OCI-LY3 (cell line): ENCODE measurements around the gene PHF10.

Experiments
- EZH2phosphoT487 ChIP-seq: fragments of 200-600 bp; shearing (Covaris generic); IDR thresholded peaks from 2 replicates; pipeline ENCODE4 v1.6.1; 2018; ENCODE audit warnings: antibody characterized with exemption, mixed run types, low read depth
- TF ChIP-seq, protein P1 (sequence below): fragments of 200-600, 300-600 bp; sonication (generic); IDR thresholded peaks from 2 replicates; pipeline ENCODE4 v1.5.1; 2014; ENCODE audit warnings: antibody characterized with exemption, low read length, low read depth

DNA sequence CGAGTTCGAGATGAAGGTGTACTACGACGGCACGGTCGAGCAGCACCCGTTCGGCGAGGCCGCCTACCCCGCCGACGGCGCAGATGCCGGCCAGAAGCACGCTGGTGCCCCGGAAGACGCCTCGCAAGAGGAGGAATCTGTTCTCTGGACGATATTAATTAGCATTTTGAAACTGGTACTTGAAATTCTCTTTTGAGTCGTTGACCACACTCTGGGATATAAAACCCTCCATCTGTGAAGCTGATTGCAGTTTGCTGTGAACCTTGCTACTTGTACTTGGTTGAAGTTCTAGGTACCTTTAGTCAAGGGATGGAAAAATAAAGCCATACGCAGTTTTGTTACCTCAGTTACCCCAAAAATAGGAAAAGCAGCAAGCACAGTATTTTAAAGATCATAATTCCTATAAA lies 21.5 kb downstream of the PHF10 start:
- TF ChIP-seq, protein P1, sequence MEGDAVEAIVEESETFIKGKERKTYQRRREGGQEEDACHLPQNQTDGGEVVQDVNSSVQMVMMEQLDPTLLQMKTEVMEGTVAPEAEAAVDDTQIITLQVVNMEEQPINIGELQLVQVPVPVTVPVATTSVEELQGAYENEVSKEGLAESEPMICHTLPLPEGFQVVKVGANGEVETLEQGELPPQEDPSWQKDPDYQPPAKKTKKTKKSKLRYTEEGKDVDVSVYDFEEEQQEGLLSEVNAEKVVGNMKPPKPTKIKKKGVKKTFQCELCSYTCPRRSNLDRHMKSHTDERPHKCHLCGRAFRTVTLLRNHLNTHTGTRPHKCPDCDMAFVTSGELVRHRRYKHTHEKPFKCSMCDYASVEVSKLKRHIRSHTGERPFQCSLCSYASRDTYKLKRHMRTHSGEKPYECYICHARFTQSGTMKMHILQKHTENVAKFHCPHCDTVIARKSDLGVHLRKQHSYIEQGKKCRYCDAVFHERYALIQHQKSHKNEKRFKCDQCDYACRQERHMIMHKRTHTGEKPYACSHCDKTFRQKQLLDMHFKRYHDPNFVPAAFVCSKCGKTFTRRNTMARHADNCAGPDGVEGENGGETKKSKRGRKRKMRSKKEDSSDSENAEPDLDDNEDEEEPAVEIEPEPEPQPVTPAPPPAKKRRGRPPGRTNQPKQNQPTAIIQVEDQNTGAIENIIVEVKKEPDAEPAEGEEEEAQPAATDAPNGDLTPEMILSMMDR: no peak
- TF ChIP-seq EZH2phosphoT487: no peak
